Peyer's patch (tissue), 4 donors: Measurements from ENCODE around the gene RCN2. TPM values are rescaled to one million over a fixed set of nuclear protein-coding genes. Genes with fewer than 3 reads are reported as not detected.

Experiments
- DNase-seq, 3 donors: peaks; one replicate each; pipeline ENCODE4 v3.0.0-alpha.2; 2017 to 2019
- H3K27ac ChIP-seq, 4 donors: fragments of 200-600 bp; sonication (generic); one replicate each; pipeline ENCODE4 v1.5.1; 2016 to 2019
- H3K27me3 ChIP-seq, 2 donors: fragments of 200-600 bp; sonication (generic); one replicate each; pipeline ENCODE4 v1.5.1; 2019
- H3K36me3 ChIP-seq, 3 donors: fragments of 200-600 bp; sonication (generic); one replicate each; pipeline ENCODE4 v1.5.1; 2016 to 2019
- H3K4me1 ChIP-seq, 4 donors: fragments of 200-600 bp; sonication (generic); one replicate each; pipeline ENCODE4 v1.5.1; 2016 to 2019
- H3K4me3 ChIP-seq, 4 donors: fragments of 200-600 bp; sonication (generic); 1 replicate in 3 of 4; 2 replicates in 1 of 4; pipeline ENCODE4 v1.5.1; 2016 to 2019; ENCODE audit warnings: mild to moderate bottlenecking in 1 of 4
- H3K9me3 ChIP-seq, 4 donors: fragments of 200-600 bp; sonication (generic); one replicate each; pipeline ENCODE4 v1.5.1; 2016 to 2019; ENCODE audit warnings: mild to moderate bottlenecking in 1 of 4
- POLR2A ChIP-seq, 2 donors: fragments of 450-650 bp; IDR thresholded peaks; one replicate each; pipeline ENCODE4 v1.5.1; 2017; ENCODE audit warnings: antibody characterized with exemption in 2 of 2, mild to moderate bottlenecking in 2 of 2, moderate library complexity in 2 of 2
- total RNA-seq, 4 donors: library from RNA; depleted of rRNA; stranded (reverse); fragments of >200 nt; gene quantifications; one replicate each; pipeline ENCODE4 v1.1.0, GENCODE V29; 2016
- TF ChIP-seq, protein P1 (sequence below), 6 experiments: fragments of 450-650 bp in 4 of 6; fragments of 200-600 bp in 2 of 6; sonication (generic) in 1 of 6; IDR thresholded peaks; one replicate each; pipeline ENCODE4 v1.5.1; 2017 to 2019; ENCODE audit warnings: antibody characterized with exemption in 6 of 6, mild to moderate bottlenecking in 3 of 6, moderate library complexity in 1 of 6

RCN2 gene
- total RNA-seq, 4 donors from 2014 or later = 9.3 to 21.9 (median 20.1) TPM

DNA sequence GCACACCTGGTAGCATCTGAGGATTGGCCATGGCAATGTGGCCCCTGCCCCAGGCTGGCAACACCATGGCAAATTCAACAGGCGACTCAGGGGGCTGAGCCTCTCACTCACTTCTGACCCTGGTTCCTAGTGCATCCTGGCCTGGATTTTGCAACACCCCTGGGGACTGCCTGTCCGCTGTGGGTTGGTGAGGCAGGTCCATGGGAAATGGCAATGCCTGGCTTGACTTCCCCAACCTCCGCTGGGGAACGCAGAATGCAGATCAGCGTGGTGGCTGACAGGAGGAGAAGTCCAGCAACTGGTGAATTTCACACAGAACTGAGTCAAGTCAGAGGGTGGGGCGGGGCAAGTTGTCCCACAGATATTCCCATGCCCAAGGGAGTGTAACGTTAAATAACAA is 59.5 kb downstream of the RCN2 start:
- DNase-seq = peak in 1 of 3 donors; percentile 48
- H3K4me3 ChIP-seq = no peak overlapping the region
- no peaks in the 10 kb centered on the region for H3K27me3 ChIP-seq
- H3K4me1 ChIP-seq = peaks cover 0 to 23% (median 10%) of the 10 kb centered on the region in 4 donors
- no peaks in the 10 kb centered on the region for H3K36me3 ChIP-seq
- TF ChIP-seq, protein P1, sequence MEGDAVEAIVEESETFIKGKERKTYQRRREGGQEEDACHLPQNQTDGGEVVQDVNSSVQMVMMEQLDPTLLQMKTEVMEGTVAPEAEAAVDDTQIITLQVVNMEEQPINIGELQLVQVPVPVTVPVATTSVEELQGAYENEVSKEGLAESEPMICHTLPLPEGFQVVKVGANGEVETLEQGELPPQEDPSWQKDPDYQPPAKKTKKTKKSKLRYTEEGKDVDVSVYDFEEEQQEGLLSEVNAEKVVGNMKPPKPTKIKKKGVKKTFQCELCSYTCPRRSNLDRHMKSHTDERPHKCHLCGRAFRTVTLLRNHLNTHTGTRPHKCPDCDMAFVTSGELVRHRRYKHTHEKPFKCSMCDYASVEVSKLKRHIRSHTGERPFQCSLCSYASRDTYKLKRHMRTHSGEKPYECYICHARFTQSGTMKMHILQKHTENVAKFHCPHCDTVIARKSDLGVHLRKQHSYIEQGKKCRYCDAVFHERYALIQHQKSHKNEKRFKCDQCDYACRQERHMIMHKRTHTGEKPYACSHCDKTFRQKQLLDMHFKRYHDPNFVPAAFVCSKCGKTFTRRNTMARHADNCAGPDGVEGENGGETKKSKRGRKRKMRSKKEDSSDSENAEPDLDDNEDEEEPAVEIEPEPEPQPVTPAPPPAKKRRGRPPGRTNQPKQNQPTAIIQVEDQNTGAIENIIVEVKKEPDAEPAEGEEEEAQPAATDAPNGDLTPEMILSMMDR (IDR thresholded peaks at IDR 0.05) = no peak
- H3K27ac ChIP-seq = no peak overlapping the region
- H3K9me3 ChIP-seq = no peaks in the 10 kb centered on the region

DNA sequence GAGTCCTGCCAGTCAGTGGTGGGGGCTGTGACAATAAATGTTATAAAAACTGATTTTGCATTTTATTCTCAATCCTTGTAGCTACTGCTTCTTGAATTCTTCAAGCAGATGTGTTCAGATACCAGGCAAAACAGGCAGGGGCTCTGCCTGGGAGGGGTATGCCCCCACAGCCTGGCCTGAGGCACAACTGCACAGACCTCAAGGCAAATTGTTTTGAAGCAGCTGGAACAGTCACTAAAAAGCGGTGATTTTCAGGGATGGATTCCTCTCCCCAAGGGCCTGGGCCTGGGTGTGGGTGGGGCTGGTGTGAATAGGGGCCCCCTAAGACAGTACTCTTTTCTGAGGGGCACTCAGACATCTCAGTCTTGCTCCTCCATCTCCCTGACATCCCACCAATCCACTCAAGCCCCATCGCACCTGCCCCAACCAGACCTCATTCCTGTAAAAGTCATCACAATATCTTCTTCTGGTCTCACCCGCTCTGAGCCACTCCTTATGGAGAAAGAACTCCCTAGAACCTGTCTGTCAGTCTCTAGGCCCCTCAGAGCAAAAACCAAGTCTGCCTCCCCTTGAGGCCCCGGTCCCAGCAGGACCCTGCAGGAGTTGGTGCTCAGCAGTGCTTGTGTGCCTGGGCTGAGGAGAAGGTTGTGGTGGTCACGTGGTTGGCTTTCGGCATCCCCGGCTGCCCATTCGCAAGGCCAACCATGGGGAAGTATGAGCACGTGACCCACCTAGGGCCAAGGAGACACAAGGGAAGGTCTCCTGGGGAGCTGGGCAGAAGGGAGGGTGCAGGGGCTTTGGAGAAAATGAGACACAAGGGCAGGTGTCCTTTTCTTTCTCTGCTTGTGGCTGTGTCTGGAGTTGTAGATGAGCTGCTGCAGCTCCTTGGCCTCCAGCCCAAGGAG is 60.4 kb downstream of the RCN2 start:
- Histone ChIP-seq H3K36me3 (no peaks in the 10 kb centered on the region), H3K4me3 (no peak overlapping the region), H3K4me1 (peaks cover 0 to 28% (median 17%) of the 10 kb centered on the region in 4 donors), H3K9me3 (no peaks in the 10 kb centered on the region), H3K27me3 (no peaks in the 10 kb centered on the region), H3K27ac (no peak overlapping the region)
- peak in 1 of 3 donors; percentile 50 for DNase-seq
- no peak for TF ChIP-seq POLR2A (IDR thresholded peaks at IDR 0.05)
- TF ChIP-seq, protein P1 (IDR thresholded peaks at IDR 0.05) = no peak

DNA sequence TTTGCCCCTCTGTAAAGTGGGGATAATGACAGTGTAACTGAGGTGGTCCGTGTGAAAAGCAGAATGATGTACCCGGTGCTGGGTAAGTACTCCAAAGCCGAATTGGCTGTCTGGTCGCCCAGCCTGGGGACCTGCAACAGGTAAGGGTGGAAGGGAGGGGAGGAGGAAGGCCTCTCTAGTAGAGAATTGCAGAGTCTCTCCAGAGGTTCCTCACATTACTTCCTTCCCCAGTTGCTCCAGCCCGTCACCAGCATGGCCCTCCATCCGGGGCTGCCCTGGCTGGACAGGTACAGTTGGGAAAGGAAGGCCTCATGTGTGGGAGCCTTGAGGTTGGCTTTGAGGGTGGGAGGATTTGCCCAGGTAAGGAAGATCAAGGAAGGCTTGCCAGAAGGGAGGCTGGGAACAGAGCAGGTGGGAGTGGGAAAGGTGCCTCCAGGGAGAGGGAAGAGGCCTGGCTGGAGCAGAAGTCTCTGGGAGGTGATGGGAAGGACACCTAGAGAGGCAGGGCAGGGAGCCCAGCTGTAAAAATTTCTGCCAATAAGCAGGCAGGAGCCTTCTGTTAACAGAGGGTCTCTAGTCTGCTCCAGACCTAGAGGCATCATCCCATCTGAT is 61.7 kb downstream of the RCN2 start:
- H3K27ac ChIP-seq = peak overlapping the region in 1 of 4 donors; percentile 87
- TF ChIP-seq POLR2A (IDR thresholded peaks at IDR 0.05) = no peak
- TF ChIP-seq, protein P1 (IDR thresholded peaks at IDR 0.05) = no peak
- no peaks in the 10 kb centered on the region for H3K9me3 ChIP-seq
- no peaks in the 10 kb centered on the region for H3K36me3 ChIP-seq
- peak in 1 of 3 donors; percentile 34 for DNase-seq
- no peaks in the 10 kb centered on the region for H3K27me3 ChIP-seq
- H3K4me1 ChIP-seq = peaks cover 0 to 26% (median 19%) of the 10 kb centered on the region in 4 donors
- H3K4me3 ChIP-seq = no peak overlapping the region

DNA sequence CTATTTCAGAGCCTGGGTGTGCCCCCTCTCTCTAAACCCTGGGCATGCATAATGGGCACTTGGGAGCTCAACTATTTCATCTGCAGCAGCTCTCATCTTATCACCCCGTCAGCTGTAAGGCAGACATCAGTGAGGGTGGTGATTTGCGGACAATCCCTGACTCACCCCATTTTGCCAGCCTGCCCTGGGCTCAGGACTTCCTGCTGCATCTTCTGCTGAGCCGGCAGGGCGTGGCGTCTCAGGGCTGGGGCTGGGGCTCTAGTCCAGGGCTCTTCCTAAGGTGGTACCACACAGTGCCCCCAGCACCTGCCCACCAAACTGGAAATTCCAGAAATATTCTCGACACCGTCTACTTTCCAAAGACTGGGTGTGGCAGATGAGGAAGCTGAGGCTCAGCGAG is 62.5 kb downstream of the RCN2 start:
- peaks cover 0 to 22% (median 15%) of the 10 kb centered on the region in 4 donors for H3K4me1 ChIP-seq
- no peaks in the 10 kb centered on the region for H3K9me3 ChIP-seq
- peak overlapping the region; percentile 69 to 87 (median 80) for H3K27ac ChIP-seq
- no peaks in the 10 kb centered on the region for H3K27me3 ChIP-seq
- DNase-seq = peak in 1 of 3 donors; percentile 58
- no peak for TF ChIP-seq POLR2A (IDR thresholded peaks at IDR 0.05)
- TF ChIP-seq, protein P1 (IDR thresholded peaks at IDR 0.05) = no peak
- H3K36me3 ChIP-seq = no peaks in the 10 kb centered on the region
- no peak overlapping the region for H3K4me3 ChIP-seq

DNA sequence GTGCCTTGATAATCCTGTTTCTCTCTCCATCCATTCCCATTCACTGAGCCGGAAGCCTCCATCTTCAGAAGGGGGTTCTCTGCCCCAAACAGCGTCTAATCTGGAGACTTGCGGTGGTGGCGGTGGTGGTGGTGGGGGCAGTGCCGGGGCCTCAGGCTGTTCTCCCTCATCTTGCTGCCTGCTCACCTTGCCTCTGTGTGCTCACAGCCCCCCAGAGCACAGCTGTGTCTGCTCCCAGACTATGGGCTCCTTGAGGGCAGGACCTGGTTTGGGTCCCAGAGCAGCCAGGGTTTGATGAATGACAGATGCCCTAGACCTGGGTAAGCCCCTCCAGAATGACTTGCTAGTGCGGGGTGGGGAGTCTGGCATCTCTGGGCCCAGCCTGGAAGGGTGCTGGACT is 62.9 kb downstream of the RCN2 start:
- no peaks in the 10 kb centered on the region for H3K36me3 ChIP-seq
- H3K27me3 ChIP-seq = no peaks in the 10 kb centered on the region
- H3K4me1 ChIP-seq = peaks cover 0 to 22% (median 15%) of the 10 kb centered on the region in 4 donors
- no peak for TF ChIP-seq POLR2A (IDR thresholded peaks at IDR 0.05)
- TF ChIP-seq, protein P1 (IDR thresholded peaks at IDR 0.05) = no peak
- no peaks in the 10 kb centered on the region for H3K9me3 ChIP-seq
- H3K27ac ChIP-seq = peak overlapping the region; percentile 69 to 87 (median 80)
- peak overlapping the region in 3 of 4 donors; percentile 37 to 51 (median 45) for H3K4me3 ChIP-seq
- DNase-seq = peak in 1 of 3 donors; percentile 37
